ENCODE data around the gene COIL. TPM values are rescaled to one million over a fixed set of nuclear protein-coding genes. Genes with fewer than 3 reads are reported as not detected.

The COIL gene
- total RNA-seq, 1 experiment from 2014 or later = 31.2 TPM

DNA sequence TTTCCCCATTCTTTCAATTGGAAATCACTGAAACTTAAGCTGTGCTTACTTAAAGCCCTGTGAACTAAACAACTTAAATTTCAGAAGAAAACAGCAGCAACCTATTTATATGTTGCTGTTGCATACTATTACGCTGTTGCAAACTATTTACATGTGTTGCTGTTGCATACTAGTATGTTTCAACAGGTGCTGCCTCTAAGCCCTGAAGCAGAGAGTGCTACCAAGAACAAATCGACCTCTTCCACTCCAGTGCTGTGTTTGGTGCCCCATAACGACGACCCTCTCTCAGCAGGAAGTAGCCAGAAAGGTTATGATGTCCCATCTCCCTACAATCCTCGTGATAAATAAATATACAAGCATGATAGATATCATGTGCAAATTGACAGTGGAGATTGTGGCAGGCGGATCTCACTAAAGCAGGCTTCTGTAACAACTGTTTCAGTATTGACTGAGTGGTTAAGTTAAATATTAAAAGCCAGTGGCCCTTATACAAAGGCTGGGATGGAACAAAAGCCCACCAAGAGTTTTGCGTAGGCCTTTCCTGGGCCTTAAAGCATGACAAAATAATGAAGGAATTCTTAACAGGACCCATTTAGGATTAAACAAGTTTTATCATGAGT, 11.4 kb upstream of the COIL start:
- Histone ChIP-seq H3K9ac (ENCODE audit: low read length) (no peak overlapping the region), H3K36me3 (ENCODE audit: control insufficient read depth in 1 of 2, insufficient read depth in 2 of 2, low read length in 2 of 2) (no peaks in the 10 kb centered on the region), H3K4me3 (replicated peaks in 1 of 2; ENCODE audit: low read depth in 1 of 2, low read length in 2 of 2) (no peak overlapping the region), H3K27ac (ENCODE audit: low read depth, low read length) (no peak overlapping the region), H3K27me3 (ENCODE audit: insufficient read depth, low read length) (no peaks in the 10 kb centered on the region), H3K79me2 (ENCODE audit: insufficient read depth, low read length) (no peaks in the 10 kb centered on the region), H2AFZ (ENCODE audit: low read depth, low read length, poor library complexity, severe bottlenecking) (no peak overlapping the region), H3K4me1 (ENCODE audit: control insufficient read depth in 1 of 2, insufficient read depth in 2 of 2, low read length in 2 of 2) (peaks cover 1 to 2% of the 10 kb centered on the region in 2 experiments; a peak in 3 of 4 replicates), H4K20me1 (ENCODE audit: insufficient read depth) (no peaks in the 10 kb centered on the region), H3K9me3 (ENCODE audit: control insufficient read depth in 1 of 2, insufficient read depth in 1 of 2, low read depth in 1 of 2, low read length in 2 of 2) (no peaks in the 10 kb centered on the region), H3K9me2 (ENCODE audit: insufficient read depth) (no peaks in the 10 kb centered on the region), H3K4me2 (ENCODE audit: low read length) (no peak overlapping the region)
- no peak for DNase-seq (ENCODE audit: low read depth, low spot score)
- RAD21 ChIA-PET (ENCODE audit: low non-redundant PET in 1 of 2, low total read pairs in 2 of 2, uncharacterized antibody in 2 of 2, unreplicated experiment in 2 of 2) = no interaction called here
- TF ChIP-seq ELF1 (IDR thresholded peaks at IDR 0.05; ENCODE audit: borderline replicate concordance, low read depth) (no peak), EGR1 (IDR thresholded peaks at IDR 0.05; ENCODE audit: low read depth) (no peak), CEBPB (IDR thresholded peaks at IDR 0.05; ENCODE audit: low read depth) (no peak), CTCF (IDR thresholded peaks at IDR 0.05 in 2 of 3, conservative IDR thresholded peaks at IDR 0.05 in 1 of 3; ENCODE audit: borderline replicate concordance in 1 of 3, insufficient read depth in 1 of 3, low read depth in 2 of 3, low read length in 2 of 3) (no peak)
- TF ChIP-seq, protein P1, sequence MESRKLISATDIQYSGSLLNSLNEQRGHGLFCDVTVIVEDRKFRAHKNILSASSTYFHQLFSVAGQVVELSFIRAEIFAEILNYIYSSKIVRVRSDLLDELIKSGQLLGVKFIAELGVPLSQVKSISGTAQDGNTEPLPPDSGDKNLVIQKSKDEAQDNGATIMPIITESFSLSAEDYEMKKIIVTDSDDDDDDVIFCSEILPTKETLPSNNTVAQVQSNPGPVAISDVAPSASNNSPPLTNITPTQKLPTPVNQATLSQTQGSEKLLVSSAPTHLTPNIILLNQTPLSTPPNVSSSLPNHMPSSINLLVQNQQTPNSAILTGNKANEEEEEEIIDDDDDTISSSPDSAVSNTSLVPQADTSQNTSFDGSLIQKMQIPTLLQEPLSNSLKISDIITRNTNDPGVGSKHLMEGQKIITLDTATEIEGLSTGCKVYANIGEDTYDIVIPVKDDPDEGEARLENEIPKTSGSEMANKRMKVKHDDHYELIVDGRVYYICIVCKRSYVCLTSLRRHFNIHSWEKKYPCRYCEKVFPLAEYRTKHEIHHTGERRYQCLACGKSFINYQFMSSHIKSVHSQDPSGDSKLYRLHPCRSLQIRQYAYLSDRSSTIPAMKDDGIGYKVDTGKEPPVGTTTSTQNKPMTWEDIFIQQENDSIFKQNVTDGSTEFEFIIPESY (IDR thresholded peaks at IDR 0.05; ENCODE audit: extremely low read depth, insufficient replicate concordance, low read length) = no peak
- no TSS peak for BruUV-seq (replicated peaks)
- intact Hi-C loops (cut with micrococcal nuclease) = no loop called here
- CTCF ChIA-PET = no interaction called here
- ATAC-seq = no peak
- POLR2A ChIA-PET = interaction anchor here (0.8 kb wide), 1 partner anchor 135 kb away, joined by 3 read pairs; no protein-coding TSS in a partner anchor
